AG09309 (cell line): Measurements from ENCODE around the gene CLTCL1.
"Not testable (repeated sequence)": the region's sequence is repeated elsewhere in the genome, so short reads cannot be mapped to it uniquely, and the experiment has no call there.

Source experiments
- DNase-seq: peaks from one replicate; pipeline ENCODE4 v3.0.0-alpha.2; 2010; ENCODE audit warnings: low read depth
- H3K4me3 ChIP-seq: 2 replicates; pipeline ENCODE4 v1.5.1; 2011; ENCODE audit warnings: mild to moderate bottlenecking, low read depth, low read length, moderate library complexity; ENCODE audit not compliant: control insufficient read depth
- CTCF ChIP-seq: IDR thresholded peaks from 2 replicates; pipeline ENCODE4 v1.5.1; 2011; ENCODE audit warnings: mild to moderate bottlenecking, low read depth, low read length, inconsistent platforms; ENCODE audit not compliant: insufficient read depth, control insufficient read depth; ENCODE audit errors: missing control alignments

Gene CLTCL1

GRCh38 chr22:19265779-19266178 is 25.7 kb downstream of the CLTCL1 start:
- DNase-seq, result no peak
- H3K4me3 ChIP-seq, result no peak overlapping the region

GRCh38 chr22:19260804-19261203 is 30.7 kb downstream of the CLTCL1 start:
- H3K4me3 ChIP-seq, result no peak overlapping the region
- TF ChIP-seq CTCF, result no peak
- no peak for DNase-seq

More at GRCh38 chr22:19265779-19266178, 25.7 kb downstream of the CLTCL1 start:
- no peak for TF ChIP-seq CTCF

GRCh38 chr22:19260194-19260593 is 31.3 kb downstream of the CLTCL1 start:
- H3K4me3 ChIP-seq, result no peak overlapping the region
- TF ChIP-seq CTCF, result no peak
- no peak for DNase-seq

GRCh38 chr22:19258968-19259288 is 32.6 kb downstream of the CLTCL1 start:
- not testable (repeated sequence) for H3K4me3 ChIP-seq, DNase-seq

GRCh38 chr22:19258371-19258770 is 33.1 kb downstream of the CLTCL1 start:
- DNase-seq, result no peak

GRCh38 chr22:19256362-19256761 is 35.2 kb downstream of the CLTCL1 start:
- not testable (repeated sequence) for DNase-seq, H3K4me3 ChIP-seq

More at GRCh38 chr22:19258371-19258770, 33.1 kb downstream of the CLTCL1 start:
- H3K4me3 ChIP-seq, result no peak overlapping the region
- no peak for TF ChIP-seq CTCF

- no peak for TF ChIP-seq CTCF
- no peak for DNase-seq
- no peak overlapping the region for H3K4me3 ChIP-seq
Measured at GRCh38 chr22:19253143-19253542, 38.4 kb downstream of the CLTCL1 start.

- H3K4me3 ChIP-seq, result no peak overlapping the region
- no peak for TF ChIP-seq CTCF
- DNase-seq, result no peak
Measured at GRCh38 chr22:19244600-19245352, 46.7 kb downstream of the CLTCL1 start.
